H1 (cell line): ENCODE data around the gene GNG7. TPM values are rescaled to one million over a fixed set of nuclear protein-coding genes. Genes with fewer than 3 reads are reported as not detected.

Source experiments
- CTCF ChIA-PET: fragments of 300-600 bp; sonication (Branson Sonifier 250); formaldehyde crosslinking; loops from one replicate; lab custom pipeline; 2021; ENCODE audit not compliant: partially characterized antibody; lab: Charles Lee
- POLR2A ChIA-PET: fragments of 300-600 bp; sonication (Branson Sonifier 250); formaldehyde crosslinking; loops from one replicate; lab custom pipeline; 2021; ENCODE audit warnings: inconsistent platforms; ENCODE audit not compliant: partially characterized antibody; lab: Charles Lee
- DNase-seq, 2 experiments: peaks; one replicate each; pipeline versions ENCODE4 v3.0.0 to v3.0.0-alpha.2; 2010 to 2022; ENCODE audit warnings: low spot score in 2 of 2, low read depth in 1 of 2, mixed read lengths in 1 of 2
- FAIRE-seq: peaks from 2 replicates; lab custom pipeline; 2011; peaks lifted over from hg19 to GRCh38; lab: Jason Lieb, UNC
- H2AFZ ChIP-seq: 2 replicates; pipeline ENCODE4 v1.8.1; 2012; ENCODE audit warnings: low read length, inconsistent platforms
- H2AK5ac ChIP-seq: 2 replicates; pipeline ENCODE4 v1.6.1; 2013; ENCODE audit warnings: low read depth, low read length
- H2BK120ac ChIP-seq: replicated peaks from 2 replicates; pipeline ENCODE3; 2013; ENCODE audit warnings: low read depth, low read length, inconsistent platforms
- H2BK12ac ChIP-seq: 2 replicates; pipeline ENCODE4 v1.6.1; 2013; ENCODE audit warnings: low read depth, low read length
- H2BK15ac ChIP-seq: 2 replicates; pipeline ENCODE4 v1.6.1; 2013; ENCODE audit warnings: low read length
- H2BK20ac ChIP-seq: 2 replicates; pipeline ENCODE4 v1.6.1; 2013; ENCODE audit warnings: low read length
- H2BK5ac ChIP-seq: 2 replicates; pipeline ENCODE4 v1.6.1; 2013; ENCODE audit warnings: low read depth, low read length
- H3K14ac ChIP-seq: 2 replicates; pipeline ENCODE4 v1.6.1; 2013; ENCODE audit warnings: inconsistent platforms; ENCODE audit not compliant: insufficient read length
- H3K18ac ChIP-seq: 2 replicates; pipeline ENCODE4 v1.6.1; 2013; ENCODE audit warnings: low read length; ENCODE audit errors: extremely low read depth
- H3K23ac ChIP-seq: 2 replicates; pipeline ENCODE4 v1.6.1; 2013; ENCODE audit warnings: inconsistent platforms; ENCODE audit not compliant: insufficient read length
- H3K23me2 ChIP-seq: 2 replicates; pipeline ENCODE4 v1.6.1; 2013; ENCODE audit warnings: low read depth, low read length
- H3K27ac ChIP-seq: 2 replicates; pipeline ENCODE4 v1.6.1; 2011; ENCODE audit warnings: low read depth, low read length, inconsistent platforms
- H3K27me3 ChIP-seq, 4 experiments: replicated peaks in 1 of 4; 1 replicate in 1 of 4; 2 replicates in 3 of 4; pipeline versions ENCODE4 v1.6.1 to v1.8.1; 2011 to 2013; ENCODE audit warnings: low read length in 3 of 4, mild to moderate bottlenecking in 3 of 4, inconsistent platforms in 2 of 4, mixed read lengths in 2 of 4, moderate library complexity in 1 of 4; ENCODE audit not compliant: control insufficient read depth in 3 of 4, insufficient read depth in 3 of 4; ENCODE audit errors: extremely low read depth in 1 of 4
- H3K36me3 ChIP-seq, 4 experiments: 2 replicates each; pipeline versions ENCODE4 v1.6.1 to v1.8.1; 2011 to 2013; ENCODE audit warnings: mild to moderate bottlenecking in 4 of 4, low read length in 3 of 4, moderate library complexity in 2 of 4, control low read depth in 1 of 4, inconsistent platforms in 1 of 4; ENCODE audit not compliant: insufficient read depth in 4 of 4, control insufficient read depth in 2 of 4
- H3K4ac ChIP-seq: replicated peaks from 2 replicates; pipeline ENCODE3; 2013; ENCODE audit warnings: low read length, low read depth, mixed read lengths, inconsistent platforms; ENCODE audit not compliant: insufficient read length
- H3K4me1 ChIP-seq, 4 experiments: replicated peaks in 1 of 4; 1 replicate in 1 of 4; 2 replicates in 3 of 4; pipeline versions ENCODE4 v1.6.1 to v1.8.1; 2011 to 2013; ENCODE audit warnings: low read length in 3 of 4, inconsistent platforms in 2 of 4, mixed read lengths in 1 of 4; ENCODE audit not compliant: insufficient read depth in 4 of 4, control insufficient read depth in 3 of 4
- H3K4me2 ChIP-seq, 2 experiments: 2 replicates each; pipeline versions ENCODE4 v1.6.1 to v1.8.1; 2011 to 2013; ENCODE audit warnings: low read depth in 2 of 2, low read length in 2 of 2, control low read depth in 1 of 2, inconsistent platforms in 1 of 2, mild to moderate bottlenecking in 1 of 2; ENCODE audit not compliant: insufficient read depth in 1 of 2
- H3K4me3 ChIP-seq, 4 experiments: fragments of 200-600, 300-600 bp in 1 of 4; sonication (generic), shearing (Covaris generic), sonication (Bioruptor Twin) in 1 of 4; 2 replicates each; pipeline versions ENCODE4 v1.5.1 to v1.8.1; 2011 to 2016; ENCODE audit warnings: low read length in 4 of 4, low read depth in 3 of 4, control low read depth in 2 of 4, inconsistent platforms in 2 of 4, mild to moderate bottlenecking in 2 of 4, mixed read lengths in 1 of 4, moderate library complexity in 1 of 4; ENCODE audit not compliant: insufficient read depth in 2 of 4; ENCODE audit errors: extremely low read depth in 1 of 4
- H3K56ac ChIP-seq: replicated peaks from 2 replicates; pipeline ENCODE3; 2013; ENCODE audit warnings: low read depth, mild to moderate bottlenecking, mixed read lengths, low read length, inconsistent platforms; ENCODE audit not compliant: insufficient read length
- H3K79me1 ChIP-seq: 2 replicates; pipeline ENCODE4 v1.6.1; 2013; ENCODE audit warnings: low read depth, low read length, control low read depth
- H3K79me2 ChIP-seq, 2 experiments: 2 replicates each; pipeline versions ENCODE4 v1.6.1 to v1.8.1; 2012 to 2013; ENCODE audit warnings: low read length in 2 of 2, mild to moderate bottlenecking in 2 of 2, inconsistent platforms in 1 of 2; ENCODE audit not compliant: insufficient read depth in 2 of 2, control insufficient read depth in 1 of 2
- H3K9ac ChIP-seq, 4 experiments: replicated peaks in 1 of 4; 1 replicate in 1 of 4; 2 replicates in 3 of 4; pipeline versions ENCODE4 v1.6.1 to v1.8.1; 2011 to 2013; ENCODE audit warnings: low read depth in 3 of 4, low read length in 3 of 4, control low read depth in 2 of 4, mild to moderate bottlenecking in 2 of 4, moderate library complexity in 2 of 4, inconsistent platforms in 1 of 4; ENCODE audit errors: extremely low read depth in 1 of 4
- H3K9me3 ChIP-seq, 2 experiments: 2 replicates each; pipeline versions ENCODE4 v1.6.1 to v1.8.1; 2012 to 2013; ENCODE audit warnings: mild to moderate bottlenecking in 2 of 2, moderate library complexity in 2 of 2, control low read depth in 1 of 2, inconsistent platforms in 1 of 2, low read depth in 1 of 2, low read length in 1 of 2, mixed read lengths in 1 of 2; ENCODE audit not compliant: insufficient read depth in 2 of 2
- H4K20me1 ChIP-seq, 2 experiments: replicated peaks in 1 of 2; 2 replicates each; pipeline versions ENCODE3 to v1.8.1; 2011 to 2013; ENCODE audit warnings: inconsistent platforms in 2 of 2, low read length in 2 of 2, mild to moderate bottlenecking in 1 of 2; ENCODE audit not compliant: insufficient read depth in 2 of 2, control insufficient read depth in 1 of 2
- H4K5ac ChIP-seq: 2 replicates; pipeline ENCODE4 v1.6.1; 2013; ENCODE audit warnings: low read length, low read depth, mixed read lengths, inconsistent platforms; ENCODE audit not compliant: insufficient read length
- H4K8ac ChIP-seq: 2 replicates; pipeline ENCODE4 v1.8.0; 2013; ENCODE audit warnings: mild to moderate bottlenecking, moderate library complexity, low read length, inconsistent platforms; ENCODE audit not compliant: insufficient read depth; ENCODE audit errors: extremely low read depth
- H4K91ac ChIP-seq: replicated peaks from 2 replicates; pipeline ENCODE3; 2013; ENCODE audit warnings: low read length, mixed read lengths, inconsistent platforms; ENCODE audit not compliant: insufficient read length
- ASH2L ChIP-seq: fragments of 200-600, 300-600 bp; sonication (generic); IDR thresholded peaks from one replicate; pipeline ENCODE4 v1.7.1; 2017; ENCODE audit warnings: low read length
- BACH1 ChIP-seq: IDR thresholded peaks from 2 replicates; pipeline ENCODE4 v1.6.1; 2012; ENCODE audit warnings: low read length, improper control_type of control experiment
- BCL11A ChIP-seq, 2 experiments: IDR thresholded peaks; one replicate each; pipeline ENCODE4 v1.6.1; 2011; ENCODE audit warnings: low read depth in 2 of 2, low read length in 2 of 2, mild to moderate bottlenecking in 2 of 2
- CREB1 ChIP-seq: IDR thresholded peaks from 2 replicates; pipeline ENCODE4 v1.6.1; 2012; ENCODE audit warnings: inconsistent platforms
- FOSL1 ChIP-seq: IDR thresholded peaks from 2 replicates; pipeline ENCODE4 v1.6.1; 2011; ENCODE audit warnings: mild to moderate bottlenecking, low read depth, low read length, moderate library complexity; ENCODE audit not compliant: insufficient read depth
- NANOG ChIP-seq: IDR thresholded peaks from 2 replicates; pipeline ENCODE4 v1.6.1; 2011; ENCODE audit warnings: low read length, low read depth, mild to moderate bottlenecking, inconsistent platforms; ENCODE audit not compliant: insufficient read depth, poor library complexity, severe bottlenecking
- RFX5 ChIP-seq: IDR thresholded peaks from 2 replicates; pipeline ENCODE4 v1.6.1; 2011; ENCODE audit warnings: low read depth, low read length, improper control_type of control experiment, borderline replicate concordance
- RXRA ChIP-seq: IDR thresholded peaks from 2 replicates; pipeline ENCODE4 v1.6.1; 2011; ENCODE audit warnings: low read depth, mild to moderate bottlenecking, low read length, moderate library complexity; ENCODE audit not compliant: insufficient read depth
- SIX5 ChIP-seq: IDR thresholded peaks from 2 replicates; pipeline ENCODE4 v1.6.1; 2011; ENCODE audit warnings: mild to moderate bottlenecking, low read depth, low read length
- TAF1 ChIP-seq: IDR thresholded peaks from 2 replicates; pipeline ENCODE4 v1.6.1; 2011; ENCODE audit warnings: mild to moderate bottlenecking, low read depth, low read length
- WGBS, 2 experiments: shearing (Covaris generic) in 1 of 2; methylation state at CpG; one replicate each; pipeline versions ENCODE4 v1.1.6 to v1.1.7; 2013 to 2015; ENCODE audit warnings: low lambda C conversion rate in 2 of 2, mixed read lengths in 2 of 2, inconsistent platforms in 1 of 2, low coverage in 1 of 2, missing lambda C conversion rate in 1 of 2; ENCODE audit not compliant: insufficient replicate concordance in 2 of 2, insufficient coverage in 1 of 2, insufficient read length in 1 of 2; ENCODE audit errors: extremely low coverage in 1 of 2, missing lambda C conversion rate in 1 of 2; 5-methylcytosine and 5-hydroxymethylcytosine counted together
- polyA plus RNA-seq, 7 experiments: library from polyadenylated mRNA; depleted of rRNA in 3 of 7; stranded (reverse) in 5 of 7; unstranded in 2 of 7; fragments of >200 nt in 5 of 7; fragments of 200-250 nt in 2 of 7; gene quantifications; 1 replicate in 5 of 7; 2 replicates in 1 of 7; 4 replicates in 1 of 7; pipeline versions ENCODE4 v1.2.1 to v1.2.3, GENCODE V29; 2011 to 2013; ENCODE audit warnings: missing spikeins in 2 of 7, mixed read lengths in 2 of 7
- total RNA-seq: library from RNA; stranded (reverse); fragmentation: NEBNext Ultra II Directional; extraction: Animal tissue kit (Norgen Biotek cat#: 25700); gene quantifications from 2 replicates; pipeline ENCODE4 v1.2.1, GENCODE V29; 2021

GNG7 gene
- total and polyA plus RNA-seq, 2 of the 8 experiments (the other 6 are each of a cell fraction or from before 2014, with no cell fraction given): 2.8 to 7.8 TPM

DNA sequence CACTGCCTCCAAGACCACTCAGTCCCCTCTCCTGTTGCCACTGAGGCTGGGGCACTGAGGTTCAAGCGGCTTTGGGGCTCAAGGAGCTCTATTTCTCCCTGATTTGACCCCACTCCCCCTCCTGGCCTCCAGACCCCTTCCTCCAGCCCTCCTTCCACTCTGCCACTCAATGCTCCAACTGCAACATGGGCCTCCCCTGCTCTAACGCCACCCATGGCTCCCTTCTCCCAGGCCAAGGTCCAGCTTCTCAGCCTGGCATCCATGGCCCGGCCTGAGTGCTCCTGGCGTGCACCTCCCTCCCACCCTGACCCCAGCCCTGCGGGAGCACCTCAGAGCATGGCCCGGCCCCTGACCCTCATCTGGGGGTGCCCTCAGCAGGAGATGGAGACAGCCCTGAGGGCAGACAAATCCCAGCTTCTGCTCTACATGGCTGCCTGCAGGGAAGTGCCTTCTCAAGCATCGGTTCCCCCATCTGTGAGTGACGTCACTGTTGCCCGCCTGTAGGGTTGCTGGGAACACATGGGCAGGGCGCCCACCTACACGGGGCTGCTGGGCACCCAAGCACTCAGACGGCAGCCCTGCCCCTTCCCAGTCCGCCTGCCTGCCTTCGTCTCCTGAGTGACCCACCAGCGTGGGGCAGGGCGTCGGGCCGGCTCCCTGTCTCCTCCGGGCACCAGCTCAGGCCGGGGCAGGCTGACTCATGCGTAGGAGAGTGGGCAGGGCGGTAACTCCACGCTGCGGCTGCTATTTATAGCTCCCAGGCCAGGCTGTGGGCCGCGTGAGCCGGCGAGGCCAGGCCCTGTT, 20.2 kb upstream of the GNG7 start:
- ChIA-PET POLR2A (interaction anchor here (0.7 to 2.0 kb wide), 8 partner anchors 12 to 118 kb away, joined by 3 to 8 read pairs (median 4); partner anchors contain the start of gene ZNF555), CTCF (interaction anchor here (0.6 to 3.2 kb wide), 8 partner anchors 13 to 120 kb away, joined by 3 to 16 read pairs (median 3); partner anchors contain the start of genes GNG7 and THOP1)
- H2BK20ac ChIP-seq: no peak overlapping the region
- H3K4me3 ChIP-seq: no peak overlapping the region; a peak in 1 of 8 replicates
- FAIRE-seq (no peak), DNase-seq (no peak)
- H3K9me3 ChIP-seq: no peaks in the 10 kb centered on the region
- H2AFZ ChIP-seq: no peak overlapping the region
- H4K5ac ChIP-seq: no peak overlapping the region
- H3K56ac ChIP-seq: no peak overlapping the region
- no peak overlapping the region; the same call in 1 of the 2 replicates for H2BK12ac ChIP-seq
- peak overlapping the region in 1 of 2 experiments; percentile 55; a peak in 1 of 4 replicates for H3K4me2 ChIP-seq
- no peak overlapping the region for H3K4ac ChIP-seq
- H3K79me1 ChIP-seq: no peaks in the 10 kb centered on the region
- H3K23me2 ChIP-seq: peaks cover 12% of the 10 kb centered on the region; the same call in 1 of the 2 replicates
- H3K23ac ChIP-seq: no peak overlapping the region
- no peak overlapping the region for H4K91ac ChIP-seq
- no peak overlapping the region for H3K18ac ChIP-seq
- no peak overlapping the region for H3K27ac ChIP-seq
- H2AK5ac ChIP-seq: no peak overlapping the region; the same call in 1 of the 2 replicates
- H3K36me3 ChIP-seq: no peaks in the 10 kb centered on the region
- peaks cover 0 to 7% (median 3%) of the 10 kb centered on the region in 4 experiments; a peak in 4 of 7 replicates for H3K27me3 ChIP-seq
- no peak overlapping the region for H2BK120ac ChIP-seq
- H4K8ac ChIP-seq: peak overlapping the region; percentile 0; the same call in 1 of the 2 replicates
- peaks cover 0 to 4% of the 10 kb centered on the region in 2 experiments for H4K20me1 ChIP-seq
- H3K14ac ChIP-seq: no peak overlapping the region
- 0 out of 2 replicates have a peak overlapping the region, but pooled peaks have one; percentile 44 for H2BK5ac ChIP-seq
- 87% methylated on average over 27 of the region's 28 CpGs; no CpG with 5 or more reads in 1 of the 2 experiments for WGBS, 2 experiments
- TF ChIP-seq RFX5 (no peak), TAF1 (no peak), CREB1 (no peak), BACH1 (no peak), RXRA (no peak), BCL11A (IDR thresholded peaks at IDR 0.05; ENCODE audit: low read depth in 2 of 2, low read length in 2 of 2) (no peak), ASH2L (no peak), FOSL1 (no peak), NANOG (no peak), SIX5 (no peak)
- no peaks in the 10 kb centered on the region for H3K79me2 ChIP-seq
- peak overlapping the region; percentile 81; the same call in 1 of the 2 replicates for H2BK15ac ChIP-seq
- H3K4me1 ChIP-seq: peaks cover 0 to 20% (median 6%) of the 10 kb centered on the region in 4 experiments; a peak in 6 of 7 replicates
- no peak overlapping the region for H3K9ac ChIP-seq
